Type B pancreatic cell (in vitro differentiated cells): ENCODE measurements around the gene LMAN1L. TPM values are rescaled to one million over a fixed set of nuclear protein-coding genes. Genes with fewer than 3 reads are reported as not detected.

Experiments
- DNase-seq: peaks from one replicate; pipeline ENCODE4 v3.0.0; 2021; ENCODE audit warnings: mixed read lengths; ENCODE audit not compliant: unreplicated experiment; ENCODE audit errors: extremely low spot score
- H3K27ac Mint-ChIP-seq: 2 replicates; pipeline ENCODE4 v1.8.0; 2021; ENCODE audit warnings: mild to moderate bottlenecking, mixed read lengths
- H3K27me3 Mint-ChIP-seq: 2 replicates; pipeline ENCODE4 v1.8.0; 2021; ENCODE audit warnings: mixed read lengths
- H3K36me3 Mint-ChIP-seq: 2 replicates; pipeline ENCODE4 v1.8.0; 2021; ENCODE audit warnings: mixed read lengths
- H3K4me1 Mint-ChIP-seq: one replicate; pipeline ENCODE4 v1.8.0; 2021; ENCODE audit warnings: mixed read lengths; ENCODE audit not compliant: unreplicated experiment
- H3K4me3 Mint-ChIP-seq: 2 replicates; pipeline ENCODE4 v1.8.0; 2021; ENCODE audit warnings: mild to moderate bottlenecking, mixed read lengths
- H3K9me3 Mint-ChIP-seq: 2 replicates; pipeline ENCODE4 v1.8.0; 2021; ENCODE audit warnings: mixed read lengths
- CTCF ChIP-seq: fragments of 200-600 bp; sonication (generic); conservative IDR thresholded peaks from 2 replicates; pipeline ENCODE4 v1.5.0; 2021; ENCODE audit warnings: antibody characterized with exemption, mild to moderate bottlenecking
- total RNA-seq: library from RNA; stranded (reverse); gene quantifications from 2 replicates; pipeline ENCODE4 v1.2.1, GENCODE V29; 2021; ENCODE audit warnings: low replicate concordance

LMAN1L gene
- total RNA-seq, 1 donor from 2014 or later, result not detected

DNA sequence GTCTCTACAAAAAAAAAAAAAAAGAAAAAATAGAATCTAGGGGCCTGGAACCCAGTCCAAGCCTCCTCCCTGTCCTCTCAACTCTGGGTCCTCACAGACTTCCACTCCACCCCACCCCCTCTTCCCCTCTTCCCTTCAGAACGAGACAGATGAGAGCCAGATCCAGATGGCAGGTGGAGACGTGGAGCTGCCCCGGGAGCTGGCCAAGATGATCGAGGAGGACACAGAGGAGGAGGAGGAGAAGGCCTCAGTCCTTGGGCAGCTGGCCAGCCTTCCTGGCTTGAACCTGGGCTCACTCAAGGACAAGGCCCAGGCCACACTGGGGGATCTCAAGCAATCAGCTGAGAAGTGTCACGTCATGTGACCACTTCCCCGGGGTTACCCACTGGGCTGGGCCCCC is 17.4 kb downstream of the LMAN1L start:
- TF ChIP-seq CTCF, result no peak
- peaks cover 53% of the 10 kb centered on the region for H3K27me3 Mint-ChIP-seq
- no peaks in the 10 kb centered on the region for H3K9me3 Mint-ChIP-seq

DNA sequence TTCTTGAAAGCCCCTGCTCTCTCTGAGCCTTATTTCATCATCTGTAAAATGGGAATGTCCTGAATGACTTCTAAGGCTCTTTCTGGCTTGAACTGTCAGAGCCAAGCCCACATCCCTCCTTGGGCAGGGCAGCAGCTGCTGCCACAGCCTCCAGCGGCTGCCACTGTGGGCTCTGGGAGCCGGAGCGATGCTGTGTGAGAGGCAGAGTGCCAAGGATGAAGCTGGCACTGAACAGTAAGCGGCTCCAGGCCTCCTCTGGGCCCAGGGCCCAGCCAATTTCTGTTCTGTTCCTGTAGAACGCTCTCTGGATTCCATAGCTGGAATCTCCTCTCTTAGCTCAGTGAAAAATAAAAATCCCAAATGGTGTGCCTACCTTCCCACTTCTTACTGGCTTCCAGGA is 18.2 kb downstream of the LMAN1L start:
- H3K4me1 Mint-ChIP-seq, result no peaks in the 10 kb centered on the region

More for the DNA sequence above, 17.4 kb downstream of the LMAN1L start:
- DNase-seq, result no peak
- Mint-ChIP-seq H3K36me3 (peaks cover under 1% of the 10 kb centered on the region), H3K27ac (no peak overlapping the region), H3K4me1 (no peaks in the 10 kb centered on the region), H3K4me3 (no peak overlapping the region)

GRCh38 chr15:74831813-74832495 is 19.3 kb downstream of the LMAN1L start:
- no peak for TF ChIP-seq CTCF
- Mint-ChIP-seq H3K36me3 (peaks cover 3% of the 10 kb centered on the region), H3K9me3 (no peaks in the 10 kb centered on the region), H3K27me3 (peaks cover 35% of the 10 kb centered on the region), H3K4me3 (no peak overlapping the region), H3K4me1 (no peaks in the 10 kb centered on the region), H3K27ac (no peak overlapping the region)
- no peak for DNase-seq

More for the DNA sequence above, 18.2 kb downstream of the LMAN1L start:
- DNase-seq, result no peak
- H3K27me3 Mint-ChIP-seq, result peaks cover 45% of the 10 kb centered on the region
- no peak overlapping the region for H3K4me3 Mint-ChIP-seq
- no peak overlapping the region for H3K27ac Mint-ChIP-seq
- H3K36me3 Mint-ChIP-seq, result peaks cover 3% of the 10 kb centered on the region
- H3K9me3 Mint-ChIP-seq, result no peaks in the 10 kb centered on the region
- TF ChIP-seq CTCF, result no peak

- Mint-ChIP-seq H3K27me3 (peaks cover 27% of the 10 kb centered on the region), H3K4me3 (no peak overlapping the region)
These were observed 20.2 kb downstream of the LMAN1L start for GRCh38 chr15:74832826-74833225.

GRCh38 chr15:74833376-74834107 is 20.9 kb downstream of the LMAN1L start:
- H3K9me3 Mint-ChIP-seq, result no peaks in the 10 kb centered on the region
- H3K27me3 Mint-ChIP-seq, result peaks cover 20% of the 10 kb centered on the region
- H3K27ac Mint-ChIP-seq, result no peak overlapping the region

More at GRCh38 chr15:74832826-74833225, 20.2 kb downstream of the LMAN1L start:
- no peaks in the 10 kb centered on the region for H3K4me1 Mint-ChIP-seq
- H3K9me3 Mint-ChIP-seq, result no peaks in the 10 kb centered on the region
- H3K36me3 Mint-ChIP-seq, result peaks cover 3% of the 10 kb centered on the region
- no peak for TF ChIP-seq CTCF
- no peak overlapping the region for H3K27ac Mint-ChIP-seq
- no peak for DNase-seq

More at GRCh38 chr15:74833376-74834107, 20.9 kb downstream of the LMAN1L start:
- H3K36me3 Mint-ChIP-seq, result peaks cover 3% of the 10 kb centered on the region
- no peak overlapping the region for H3K4me3 Mint-ChIP-seq
- no peaks in the 10 kb centered on the region for H3K4me1 Mint-ChIP-seq
- DNase-seq, result no peak
- no peak for TF ChIP-seq CTCF
